Adrenal gland (tissue), 5 donors: ENCODE measurements around the gene B3GNT8.

Experiments
- CTCF ChIP-seq, 6 experiments: fragments of 450-650 bp in 4 of 6; fragments of 200-600 bp in 2 of 6; sonication (generic) in 1 of 6; IDR thresholded peaks; 1 replicate in 5 of 6; 2 replicates in 1 of 6; pipeline versions ENCODE4 v1.5.1 to v1.8.0; 2016 to 2021; ENCODE audit warnings: antibody characterized with exemption in 6 of 6, mild to moderate bottlenecking in 2 of 6, moderate library complexity in 1 of 6
- POLR2A ChIP-seq, 2 donors: fragments of 450-650 bp; IDR thresholded peaks; one replicate each; pipeline ENCODE4 v1.6.1; 2017; ENCODE audit warnings: antibody characterized with exemption in 2 of 2, mild to moderate bottlenecking in 2 of 2, moderate library complexity in 1 of 2
- donor health status: DM: no; HTN: no; CAD: no.

GRCh38 chr19:41462497-41462896, 35.3 kb upstream of the B3GNT8 start:
- TF ChIP-seq CTCF (IDR thresholded peaks at IDR 0.05) (no peak), POLR2A (IDR thresholded peaks at IDR 0.05) (no peak)
